ENCODE data around the gene PLCD3. TPM values are rescaled to one million over a fixed set of nuclear protein-coding genes. Genes with fewer than 3 reads are reported as not detected.

The PLCD3 gene
- total and polyA plus RNA-seq, 2 of the 13 experiments (the other 11 are each of a cell fraction or from before 2014, with no cell fraction given): 11.3 to 39.1 TPM

- no peak; the same call in 1 of the 2 replicates for TF ChIP-seq ZNF609 (CRISPR knock-in tag; IDR thresholded peaks at IDR 0.05; ENCODE audit: borderline replicate concordance)
- TF ChIP-seq ZNF530 (CRISPR knock-in tag; IDR thresholded peaks at IDR 0.05; ENCODE audit: low read depth): no peak
- TF ChIP-seq GABPB1 (CRISPR knock-in tag; IDR thresholded peaks at IDR 0.05): peak; percentile 88
Measured at GRCh38 chr17:45161288-45162024, 29.1 kb upstream of the PLCD3 start, which contains the start of gene HEXIM2 (continued).

- peaks cover 32% of the 10 kb centered on the region for H3K79me2 ChIP-seq (ENCODE audit: insufficient read depth, low read length)
- in situ Hi-C loops (cut with HindIII; ENCODE audit: extremely low pct_ligation_motif_present, low pct_unique_long_range_greater_than_20kb) (no loop called here), intact Hi-C loops (cut with micrococcal nuclease; ENCODE audit: unreplicated experiment) (loop anchor here (1.0 to 2.0 kb wide), 4 partner anchors 8 to 36 kb away; partner anchors contain the start of gene HEXIM1)
- DNase-seq (ENCODE audit: low spot score): peak; percentile 90
- ChIA-PET CTCF (ENCODE audit: low intra/inter-chr PET ratio, low total read pairs) (interaction anchor here (1.3 to 5.6 kb wide), 6 partner anchors 9 to 37 kb away, joined by 3 to 39 read pairs (median 8); partner anchors contain the start of genes ACBD4 and HEXIM1), POLR2A (interaction anchor here (0.6 to 24.3 kb wide), 31 partner anchors 6 to 265 kb away, joined by 3 to 2487 read pairs (median 8); partner anchors contain the start of genes ACBD4, EFTUD2, HEXIM1 and HEXIM2)
- H3K36me3 ChIP-seq (replicated peaks in 1 of 2; ENCODE audit: control insufficient read depth in 1 of 2, insufficient read depth in 2 of 2, low read length in 2 of 2): peaks cover 5 to 8% of the 10 kb centered on the region in 2 experiments; a peak in 3 of 5 replicates
- no peaks in the 10 kb centered on the region for H4K20me1 ChIP-seq (ENCODE audit: insufficient read depth, low read length)
- ATAC-seq: peak; percentile 75
- H3K27me3 ChIP-seq (ENCODE audit: control insufficient read depth in 1 of 2, insufficient read depth in 2 of 2, low read length in 2 of 2): no peaks in the 10 kb centered on the region; a peak in 1 of 5 replicates
- BruUV-seq (replicated peaks): TSS peak; percentile 75
- peak overlapping the region; percentile 98 for H3K27ac ChIP-seq (ENCODE audit: extremely low read length, insufficient read depth, low read length)
- peak overlapping the region; percentile 86 for H3K4me2 ChIP-seq (ENCODE audit: low read depth, low read length)
- peak overlapping the region; percentile 100 for H3K9ac ChIP-seq (ENCODE audit: insufficient read depth, low read depth, low read length)
- H3K9me3 ChIP-seq (ENCODE audit: low read length): no peaks in the 10 kb centered on the region
- WGBS (ENCODE audit: low lambda C conversion rate): 0% methylated on average over 31 of the region's 48 CpGs
- no peak overlapping the region for H2AFZ ChIP-seq (ENCODE audit: low read length)
- FAIRE-seq: peak; percentile 78
- peak overlapping the region; percentile 74 to 93 (median 92) for H3K4me3 ChIP-seq (replicated peaks in 1 of 3; ENCODE audit: insufficient read depth in 1 of 3, low read depth in 2 of 3, low read length in 3 of 3)
- H3K4me1 ChIP-seq (ENCODE audit: insufficient read depth, low read length): peaks cover 59% of the 10 kb centered on the region
- peak; percentile 70; the same call in 1 of the 2 replicates for TF ChIP-seq FOXM1 (CRISPR knock-in tag; IDR thresholded peaks at IDR 0.05)
- TF ChIP-seq ZMYM3 (CRISPR knock-in tag; IDR thresholded peaks at IDR 0.05): peak; percentile 69
- peak; percentile 29; the same call in 1 of the 2 replicates for TF ChIP-seq CBFB (CRISPR knock-in tag; IDR thresholded peaks at IDR 0.05)
- 0 out of 2 replicates have a peak, but pooled peaks have one; percentile 46 for TF ChIP-seq SAFB2 (CRISPR knock-in tag; IDR thresholded peaks at IDR 0.05; ENCODE audit: borderline replicate concordance, low read depth)
- TF ChIP-seq SNAI1 (CRISPR knock-in tag; IDR thresholded peaks at IDR 0.05; ENCODE audit: borderline replicate concordance): 0 out of 2 replicates have a peak, but pooled peaks have one; percentile 49
- TF ChIP-seq ZNF136 (CRISPR knock-in tag; IDR thresholded peaks at IDR 0.05; ENCODE audit: low read depth): no peak; the same call in 1 of the 2 replicates
- 0 out of 2 replicates have a peak, but pooled peaks have one; percentile 52 for TF ChIP-seq NR1H2 (CRISPR knock-in tag; IDR thresholded peaks at IDR 0.05; ENCODE audit: borderline replicate concordance, low read depth)
- peak; percentile 92; the same call in 1 of the 2 replicates for TF ChIP-seq ZC3H4 (CRISPR knock-in tag; IDR thresholded peaks at IDR 0.05; ENCODE audit: borderline replicate concordance)
- TF ChIP-seq TIGD3 (CRISPR knock-in tag; IDR thresholded peaks at IDR 0.05; ENCODE audit: borderline replicate concordance): peak; percentile 93
Measured at GRCh38 chr17:45160447-45161287, 28.4 kb upstream of the PLCD3 start.
